ENCODE data around the gene METTL6. TPM values are rescaled to one million over a fixed set of nuclear protein-coding genes. Genes with fewer than 3 reads are reported as not detected.

Gene METTL6
- total and polyA plus RNA-seq, 10 of the 15 experiments (the other 5 are each of a cell fraction or from before 2014, with no cell fraction given) = 13.8 to 29.6 (median 20.8) TPM

- no peak for FAIRE-seq
- ChIA-PET RAD21 (ENCODE audit: unreplicated experiment) (no interaction called here), SMC1A (ENCODE audit: uncharacterized antibody, unreplicated experiment) (interaction anchor here (7.6 to 8.7 kb wide), 2 partner anchors 140 to 202 kb away, joined by 135 to 223 read pairs; partner anchors contain the start of gene CAPN7), POLR2A (no interaction called here), CTCF (interaction anchor here (0.8 to 3.7 kb wide), 6 partner anchors 11 to 292 kb away, joined by 3 to 49 read pairs (median 14); no protein-coding TSS in a partner anchor)
- Histone ChIP-seq H3K27me3 (replicated peaks in 1 of 2; ENCODE audit: control insufficient read depth in 2 of 2, insufficient read depth in 2 of 2, low read length in 1 of 2) (no peaks in the 10 kb centered on the region), H3K27ac (ENCODE audit: control insufficient read depth, insufficient read depth) (no peak overlapping the region), H3K4me1 (ENCODE audit: control insufficient read depth, insufficient read depth, low read length) (peaks cover 1% of the 10 kb centered on the region), H2AFZ (ENCODE audit: control insufficient read depth, low read depth, low read length) (no peak overlapping the region), H3K36me3 (ENCODE audit: control insufficient read depth in 2 of 2, insufficient read depth in 2 of 2, low read length in 1 of 2) (peaks cover 2 to 6% of the 10 kb centered on the region in 2 experiments; a peak in 2 of 4 replicates), H3K4me3 (no peak overlapping the region), H4K20me1 (ENCODE audit: control insufficient read depth, insufficient read depth) (no peaks in the 10 kb centered on the region), H3K9me3 (replicated peaks; ENCODE audit: control insufficient read depth, insufficient read depth, low read length) (no peaks in the 10 kb centered on the region), H3K9ac (ENCODE audit: control insufficient read depth, insufficient read depth, low read length) (no peak overlapping the region), H3K79me2 (ENCODE audit: control insufficient read depth, insufficient read depth, low read length) (no peaks in the 10 kb centered on the region), H3K4me2 (ENCODE audit: control insufficient read depth, insufficient read depth) (no peak overlapping the region)
- ATAC-seq = no peak
- no peak for DNase-seq (ENCODE audit: low read depth, low spot score)
- intact Hi-C loops (cut with micrococcal nuclease; ENCODE audit: unreplicated experiment) = loop anchor here (5.0 kb wide), 1 partner anchor 148 kb away; no protein-coding TSS in a partner anchor
- TF ChIP-seq SMARCA5 (IDR thresholded peaks at IDR 0.05) (no peak), POLR2A (IDR thresholded peaks at IDR 0.05; ENCODE audit: low read depth, low read length) (0 out of 2 replicates have a peak, but pooled peaks have one; percentile 2)
- 93% methylated on average over 3 of the region's 3 CpGs for WGBS (ENCODE audit: insufficient coverage, insufficient replicate concordance, low lambda C conversion rate, missing lambda C conversion rate)
- in situ Hi-C loops (cut with MboI) = no loop called here
- no TSS peak for BruUV-seq (replicated peaks)
Measured at GRCh38 chr3:15409239-15409638, 18.1 kb downstream of the METTL6 start.

GRCh38 chr3:15405448-15406050, 21.8 kb downstream of the METTL6 start:
- no peaks in the 10 kb centered on the region for H3K27me3 ChIP-seq (replicated peaks in 1 of 2; ENCODE audit: control insufficient read depth in 2 of 2, insufficient read depth in 2 of 2, low read length in 1 of 2)
- no peak overlapping the region for H3K4me2 ChIP-seq (ENCODE audit: control insufficient read depth, insufficient read depth)
- H3K4me3 ChIP-seq = no peak overlapping the region
- SMC1A ChIA-PET (ENCODE audit: uncharacterized antibody, unreplicated experiment) = interaction anchor here (0.6 to 8.7 kb wide), 56 partner anchors 9 to 479 kb away, joined by 3 to 223 read pairs (median 4); partner anchors contain the start of gene CAPN7
- H3K36me3 ChIP-seq (ENCODE audit: control insufficient read depth in 2 of 2, insufficient read depth in 2 of 2, low read length in 1 of 2) = no peaks in the 10 kb centered on the region
- no peak overlapping the region for H2AFZ ChIP-seq (ENCODE audit: control insufficient read depth, low read depth, low read length)
- H3K9ac ChIP-seq (ENCODE audit: control insufficient read depth, insufficient read depth, low read length) = no peak overlapping the region
- peaks cover 5% of the 10 kb centered on the region for H3K4me1 ChIP-seq (ENCODE audit: control insufficient read depth, insufficient read depth, low read length)
- RAD21 ChIA-PET (ENCODE audit: unreplicated experiment) = interaction anchor here (0.6 to 6.8 kb wide), 43 partner anchors 13 to 406 kb away, joined by 3 to 143 read pairs (median 5); partner anchors contain the start of genes CAPN7 and SH3BP5
- no peaks in the 10 kb centered on the region for H3K79me2 ChIP-seq (ENCODE audit: control insufficient read depth, insufficient read depth, low read length)
- no peak overlapping the region for H3K27ac ChIP-seq (ENCODE audit: control insufficient read depth, insufficient read depth)
- WGBS (ENCODE audit: insufficient coverage, insufficient replicate concordance, low lambda C conversion rate, missing lambda C conversion rate) = 37% methylated on average over 3 of the region's 3 CpGs
- H4K20me1 ChIP-seq (ENCODE audit: control insufficient read depth, insufficient read depth) = no peaks in the 10 kb centered on the region
- DNase-seq (ENCODE audit: low read depth, low spot score) (no peak), FAIRE-seq (peak; percentile 99), ATAC-seq (peak; percentile 97)
- CTCF ChIA-PET = interaction anchor here (0.6 to 10.1 kb wide), 84 partner anchors 8 to 479 kb away, joined by 3 to 302 read pairs (median 5); partner anchors contain the start of genes CAPN7 and MRPS25
- POLR2A ChIA-PET = interaction anchor here (0.6 to 1.4 kb wide), 5 partner anchors 21 to 200 kb away, joined by 3 to 10 read pairs (median 5); no protein-coding TSS in a partner anchor
- no peaks in the 10 kb centered on the region for H3K9me3 ChIP-seq (replicated peaks; ENCODE audit: control insufficient read depth, insufficient read depth, low read length)
- in situ Hi-C loops (cut with MboI) = no loop called here
- no TSS peak for BruUV-seq (replicated peaks)
- intact Hi-C loops (cut with micrococcal nuclease; ENCODE audit: unreplicated experiment) = loop anchor here (1.0 to 5.0 kb wide), 4 partner anchors 137 to 297 kb away; no protein-coding TSS in a partner anchor
- no peak for TF ChIP-seq RFX5 (IDR thresholded peaks at IDR 0.05; ENCODE audit: low read depth, low read length)
- TF ChIP-seq POLR2AphosphoS5 (IDR thresholded peaks at IDR 0.05; ENCODE audit: low read length) = no peak
- no peak for TF ChIP-seq ZBTB33 (IDR thresholded peaks at IDR 0.05)
- no peak for TF ChIP-seq NFYA (IDR thresholded peaks at IDR 0.05; ENCODE audit: borderline replicate concordance, low read depth, low read length)
- no peak for TF ChIP-seq CBFB (IDR thresholded peaks at IDR 0.05; ENCODE audit: low read depth)
- no peak for TF ChIP-seq NBN (IDR thresholded peaks at IDR 0.05)
- no peak for TF ChIP-seq NR2C1 (IDR thresholded peaks at IDR 0.05)
- no peak for TF ChIP-seq MEF2B (IDR thresholded peaks at IDR 0.05; ENCODE audit: partially characterized antibody, poor library complexity, severe bottlenecking)
- TF ChIP-seq SMC3 (IDR thresholded peaks at IDR 0.05; ENCODE audit: borderline replicate concordance, low read length) = peak; percentile 81; the same call in 1 of the 2 replicates
- TF ChIP-seq TCF3 (IDR thresholded peaks at IDR 0.05; ENCODE audit: borderline replicate concordance, insufficient read depth, low read depth, low read length) = no peak
- TF ChIP-seq ASH2L (IDR thresholded peaks at IDR 0.05; ENCODE audit: borderline replicate concordance, low read depth) = no peak
